Neuronal stem cell (in vitro differentiated cells): ENCODE results near the gene THADA.

Experiments
- DNase-seq: peaks from one replicate; pipeline ENCODE4 v3.0.0-alpha.2; 2013; ENCODE audit warnings: low spot score
- H2AFZ ChIP-seq: one replicate; pipeline ENCODE4 v1.6.1; 2013; ENCODE audit warnings: mild to moderate bottlenecking, low read length, inconsistent platforms
- H2AK5ac ChIP-seq: 2 replicates; pipeline ENCODE4 v1.6.1; 2013; ENCODE audit warnings: low read depth, mild to moderate bottlenecking, inconsistent platforms, low read length, moderate library complexity, mixed read lengths
- H2BK120ac ChIP-seq: 2 replicates; pipeline ENCODE4 v1.6.1; 2013; ENCODE audit warnings: low read depth, mild to moderate bottlenecking, inconsistent platforms, low read length, moderate library complexity, mixed read lengths
- H2BK12ac ChIP-seq: one replicate; pipeline ENCODE4 v1.6.1; 2013; ENCODE audit warnings: low read length, inconsistent platforms
- H2BK15ac ChIP-seq: 2 replicates; pipeline ENCODE4 v1.6.1; 2013; ENCODE audit warnings: mild to moderate bottlenecking, low read length, inconsistent platforms, mixed read lengths
- H2BK5ac ChIP-seq: one replicate; pipeline ENCODE4 v1.6.1; 2013; ENCODE audit warnings: inconsistent platforms, mild to moderate bottlenecking, low read length, moderate library complexity
- H3K14ac ChIP-seq: one replicate; pipeline ENCODE4 v1.6.1; 2013; ENCODE audit warnings: low read length, inconsistent platforms
- H3K18ac ChIP-seq: 2 replicates; pipeline ENCODE4 v1.6.1; 2013; ENCODE audit warnings: low read length, inconsistent platforms
- H3K23ac ChIP-seq: 2 replicates; pipeline ENCODE4 v1.6.1; 2013; ENCODE audit warnings: low read depth, mild to moderate bottlenecking, mixed read lengths, low read length, inconsistent platforms; ENCODE audit not compliant: poor library complexity
- H3K27ac ChIP-seq: replicated peaks from 3 replicates; pipeline ENCODE4 v1.5.1; 2013; ENCODE audit warnings: low read length, inconsistent platforms
- H3K27me3 ChIP-seq, 3 experiments: 2 replicates each; pipeline ENCODE4 v1.6.1; 2013; ENCODE audit warnings: low read length in 3 of 3, mild to moderate bottlenecking in 2 of 3, inconsistent platforms in 1 of 3, low read depth in 1 of 3, mixed read lengths in 1 of 3, moderate library complexity in 1 of 3; ENCODE audit not compliant: control insufficient read depth in 3 of 3, insufficient read depth in 3 of 3
- H3K36me3 ChIP-seq, 2 donors: replicated peaks in 1 of 2; 2 replicates each; pipeline ENCODE4 v1.6.1; 2013; ENCODE audit warnings: low read length in 2 of 2; ENCODE audit not compliant: control insufficient read depth in 2 of 2, insufficient read depth in 2 of 2
- H3K4ac ChIP-seq: 2 replicates; pipeline ENCODE4 v1.6.1; 2013; ENCODE audit warnings: inconsistent platforms, mild to moderate bottlenecking, low read length, moderate library complexity
- H3K4me1 ChIP-seq, 2 donors: 1 replicate in 1 of 2; 2 replicates in 1 of 2; pipeline ENCODE4 v1.6.1; 2013; ENCODE audit warnings: low read length in 2 of 2, low read depth in 1 of 2; ENCODE audit not compliant: control insufficient read depth in 2 of 2, insufficient read depth in 1 of 2
- H3K4me2 ChIP-seq: one replicate; pipeline ENCODE4 v1.6.1; 2013; ENCODE audit warnings: mild to moderate bottlenecking, low read length, inconsistent platforms; ENCODE audit not compliant: insufficient read depth, poor library complexity, severe bottlenecking
- H3K4me3 ChIP-seq, 2 donors: 2 replicates each; pipeline ENCODE4 v1.5.1; 2013; ENCODE audit warnings: low read length in 2 of 2, mild to moderate bottlenecking in 2 of 2, inconsistent platforms in 1 of 2, moderate library complexity in 1 of 2
- H3K79me1 ChIP-seq: one replicate; pipeline ENCODE4 v1.6.1; 2013; ENCODE audit warnings: low read depth, mild to moderate bottlenecking, inconsistent platforms, low read length, moderate library complexity
- H3K9ac ChIP-seq: one replicate; pipeline ENCODE4 v1.6.1; 2013; ENCODE audit warnings: mild to moderate bottlenecking, low read depth, low read length, inconsistent platforms; ENCODE audit not compliant: poor library complexity
- H3K9me3 ChIP-seq, 2 donors: replicated peaks in 1 of 2; 2 replicates each; pipeline versions ENCODE3 to v1.6.1; 2013; ENCODE audit warnings: low read length in 2 of 2, mild to moderate bottlenecking in 2 of 2, inconsistent platforms in 1 of 2, low read depth in 1 of 2, mixed read lengths in 1 of 2, moderate library complexity in 1 of 2; ENCODE audit not compliant: control insufficient read depth in 2 of 2, insufficient read depth in 1 of 2
- H4K8ac ChIP-seq: one replicate; pipeline ENCODE4 v1.6.1; 2013; ENCODE audit warnings: low read depth, mild to moderate bottlenecking, inconsistent platforms, low read length, moderate library complexity
- H4K91ac ChIP-seq: one replicate; pipeline ENCODE4 v1.6.1; 2013; ENCODE audit warnings: low read length, low read depth, mild to moderate bottlenecking, inconsistent platforms; ENCODE audit not compliant: poor library complexity
- WGBS, 2 donors: extraction: QIAGEN DNeasy Blood & Tissue Kit; methylation state at CpG; one replicate each; pipeline ENCODE4 v1.1.7; 2013; ENCODE audit warnings: missing lambda C conversion rate in 2 of 2, mixed read lengths in 1 of 2; ENCODE audit not compliant: insufficient read length in 2 of 2, insufficient replicate concordance in 1 of 2; ENCODE audit errors: extremely low coverage in 2 of 2; 5-methylcytosine and 5-hydroxymethylcytosine counted together

THADA gene

DNA sequence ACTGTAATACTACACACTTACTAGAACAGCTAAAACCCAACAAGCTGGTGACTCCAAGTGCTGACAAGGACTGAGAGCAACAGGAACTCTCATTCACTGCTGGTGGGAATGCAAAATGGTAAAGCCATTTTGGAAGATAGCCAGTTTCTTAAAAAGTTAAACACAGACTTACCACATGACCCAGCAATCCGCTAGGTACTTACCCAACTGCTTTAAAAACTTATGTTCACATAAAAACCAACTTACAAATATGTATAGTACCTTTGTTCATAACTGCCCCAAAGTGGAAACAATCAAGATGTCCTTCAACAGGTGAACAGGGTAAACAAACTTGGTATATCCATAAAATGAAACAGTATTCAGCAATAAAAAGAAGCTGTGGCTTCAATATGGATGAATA, 216.3 kb downstream of the THADA start:
- Histone ChIP-seq H3K4ac (no peak overlapping the region), H3K18ac (no peak overlapping the region), H3K27me3 (no peaks in the 10 kb centered on the region), H2BK15ac (no peak overlapping the region), H3K27ac (no peak overlapping the region), H3K23ac (no peak overlapping the region), H3K36me3 (no peaks in the 10 kb centered on the region), H2BK5ac (no peak overlapping the region), H2AFZ (no peak overlapping the region), H3K9me3 (no peaks in the 10 kb centered on the region), H3K79me1 (no peaks in the 10 kb centered on the region), H4K8ac (no peak overlapping the region), H3K14ac (no peak overlapping the region), H3K9ac (no peak overlapping the region), H4K91ac (no peak overlapping the region), H2BK120ac (no peak overlapping the region), H2AK5ac (no peak overlapping the region), H3K4me3 (no peak overlapping the region), H3K4me2 (no peak overlapping the region), H2BK12ac (no peak overlapping the region), H3K4me1 (no peaks in the 10 kb centered on the region)
- DNase-seq, result no peak
- WGBS, 2 donors, result no CpG with 5 or more reads among the region's 1 CpG

GRCh38 chr2:43377327-43377726, 218.5 kb downstream of the THADA start:
- H3K79me1 ChIP-seq, result no peaks in the 10 kb centered on the region
- no CpG with 5 or more reads among the region's 3 CpGs for WGBS, 2 donors
- no peaks in the 10 kb centered on the region for H3K27me3 ChIP-seq
- H4K8ac ChIP-seq, result no peak overlapping the region
- no peak overlapping the region for H2BK12ac ChIP-seq
- H3K4ac ChIP-seq, result no peak overlapping the region
- no peak overlapping the region for H2AK5ac ChIP-seq
- no peak overlapping the region for H2BK5ac ChIP-seq
- H3K36me3 ChIP-seq, result no peaks in the 10 kb centered on the region
- H3K4me3 ChIP-seq, result no peak overlapping the region
- H3K23ac ChIP-seq, result no peak overlapping the region
- peaks cover 2% of the 10 kb centered on the region in 2 donors for H3K4me1 ChIP-seq
- DNase-seq, result no peak
- H3K18ac ChIP-seq, result no peak overlapping the region
- no peak overlapping the region for H2BK120ac ChIP-seq
- H3K27ac ChIP-seq, result no peak overlapping the region
- H4K91ac ChIP-seq, result no peak overlapping the region
- no peak overlapping the region for H3K14ac ChIP-seq
- no peak overlapping the region for H3K9ac ChIP-seq
- H3K4me2 ChIP-seq, result no peak overlapping the region
- no peaks in the 10 kb centered on the region for H3K9me3 ChIP-seq
- no peak overlapping the region for H2AFZ ChIP-seq
- H2BK15ac ChIP-seq, result no peak overlapping the region

GRCh38 chr2:43376523-43377198, 219.2 kb downstream of the THADA start:
- Histone ChIP-seq H3K79me1 (no peaks in the 10 kb centered on the region), H2BK12ac (no peak overlapping the region), H3K9ac (no peak overlapping the region), H3K9me3 (no peaks in the 10 kb centered on the region), H3K36me3 (no peaks in the 10 kb centered on the region), H3K23ac (no peak overlapping the region), H3K4ac (no peak overlapping the region), H2BK120ac (no peak overlapping the region), H3K27me3 (no peaks in the 10 kb centered on the region), H3K4me1 (peaks cover 4% of the 10 kb centered on the region in 2 donors), H3K4me3 (no peak overlapping the region), H3K18ac (no peak overlapping the region), H4K91ac (no peak overlapping the region), H3K14ac (no peak overlapping the region), H3K4me2 (no peak overlapping the region), H2BK15ac (no peak overlapping the region), H2BK5ac (no peak overlapping the region), H3K27ac (no peak overlapping the region), H2AFZ (no peak overlapping the region), H2AK5ac (no peak overlapping the region), H4K8ac (no peak overlapping the region)
- DNase-seq, result no peak
- no CpG with 5 or more reads among the region's 8 CpGs for WGBS, 2 donors

- DNase-seq, result no peak
- no peak overlapping the region for H3K23ac ChIP-seq
- no peak overlapping the region for H3K14ac ChIP-seq
- H3K18ac ChIP-seq, result no peak overlapping the region
- H4K8ac ChIP-seq, result no peak overlapping the region
- no peaks in the 10 kb centered on the region for H3K27me3 ChIP-seq
- no peak overlapping the region for H2BK120ac ChIP-seq
- H2BK12ac ChIP-seq, result no peak overlapping the region
- no peak overlapping the region for H3K27ac ChIP-seq
- no peak overlapping the region for H3K4me2 ChIP-seq
- H2AK5ac ChIP-seq, result no peak overlapping the region
- no peak overlapping the region for H2BK15ac ChIP-seq
- H3K9ac ChIP-seq, result no peak overlapping the region
- no peaks in the 10 kb centered on the region for H3K36me3 ChIP-seq
- H3K4me1 ChIP-seq, result peaks cover 4 to 11% of the 10 kb centered on the region in 2 donors
- WGBS, 2 donors, result no CpG with 5 or more reads among the region's 3 CpGs
- no peaks in the 10 kb centered on the region for H3K79me1 ChIP-seq
- H4K91ac ChIP-seq, result no peak overlapping the region
- H3K9me3 ChIP-seq, result no peaks in the 10 kb centered on the region
- H2AFZ ChIP-seq, result no peak overlapping the region
- H3K4me3 ChIP-seq, result no peak overlapping the region
- no peak overlapping the region for H2BK5ac ChIP-seq
- H3K4ac ChIP-seq, result no peak overlapping the region
Measured at GRCh38 chr2:43375746-43376522, 219.9 kb downstream of the THADA start.
